Stimulated activated CD4-positive, alpha-beta T cell treated with anti-CD3 and anti-CD28 coated beads, Interleukin-1b, Interleukin-23, amount 100 ng/mL, for 4 hours (primary cell): ENCODE data around the gene TPRG1L.
"Not testable (repeated sequence)": the region's sequence is repeated elsewhere in the genome, so short reads cannot be mapped to it uniquely, and the experiment has no call there.

Experiments
- DNase-seq, 2 donors: peaks; one replicate each; pipeline ENCODE4 v3.0.0-alpha.2; 2020; ENCODE audit warnings: low read depth in 2 of 2

TPRG1L gene

DNA sequence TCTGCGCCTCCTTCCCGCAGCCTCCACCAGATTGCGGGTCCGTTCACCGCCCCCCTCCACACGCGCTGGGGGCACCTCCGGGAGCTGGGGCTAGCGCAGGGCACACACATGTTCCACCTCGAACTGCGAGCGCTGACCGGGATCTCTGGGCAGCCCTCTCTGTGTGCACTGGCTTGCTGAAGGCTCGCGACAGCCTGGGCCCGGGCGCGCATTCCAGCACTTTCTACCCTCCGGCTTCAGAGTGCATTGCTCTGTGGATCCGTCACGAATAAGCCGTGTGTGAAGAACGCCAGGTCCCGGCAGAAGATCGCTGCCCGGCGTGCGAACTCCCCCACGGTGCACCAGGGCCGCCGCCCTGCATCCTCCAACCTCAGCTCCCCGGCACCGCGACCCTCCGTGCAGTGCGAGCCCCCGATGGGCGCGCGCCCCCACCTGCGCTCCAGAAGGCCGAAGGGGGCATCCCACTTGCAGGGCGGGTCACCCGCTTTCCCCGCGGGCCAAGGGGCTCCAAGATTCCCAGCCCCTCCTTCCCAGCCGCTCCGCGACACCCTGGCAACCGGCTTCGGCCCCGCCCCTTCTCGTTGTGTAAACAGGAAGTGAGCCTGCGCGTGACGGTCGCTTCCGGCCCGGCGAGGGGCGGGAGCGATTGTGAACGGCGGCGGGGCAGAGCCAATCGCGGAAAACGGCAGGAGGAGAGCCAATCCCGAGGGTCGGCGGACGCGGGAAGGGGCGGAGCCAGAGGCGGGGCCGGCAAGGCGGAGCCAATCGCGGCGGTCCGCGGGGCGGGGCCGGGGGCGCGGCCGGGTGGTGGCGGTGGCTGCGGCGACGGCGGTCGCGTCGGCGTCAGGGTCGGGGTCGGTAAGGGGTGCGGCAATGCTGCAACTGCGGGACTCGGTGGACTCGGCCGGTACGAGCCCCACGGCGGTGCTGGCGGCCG lies at the start of gene TPRG1L:
Gene TPRG1L (plus strand): TSS at position 816 of the 937 bp plus-strand sequence. CDS start 58 bp downstream, at position 874.
- peak; percentile 97 to 98 for DNase-seq

DNA sequence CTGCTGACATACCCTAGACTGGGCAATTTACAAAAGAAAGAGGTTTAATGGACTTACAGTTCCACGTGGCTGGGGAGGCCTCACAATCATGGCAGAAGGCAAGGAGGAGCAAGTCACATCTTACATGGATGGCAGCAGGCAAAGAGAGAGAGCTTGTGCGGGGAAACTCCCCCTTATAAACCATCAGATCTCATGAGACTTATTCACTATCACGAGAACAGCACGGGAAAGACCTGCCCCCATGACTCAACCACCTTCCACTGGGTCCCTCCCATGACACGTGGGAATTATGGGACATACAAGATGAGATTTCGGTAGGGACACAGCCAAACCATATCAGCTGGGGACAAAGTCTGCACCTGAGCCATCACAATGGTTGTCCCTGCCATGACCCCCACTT lies 49.3 kb upstream of the TPRG1L start:
- DNase-seq, result not testable (repeated sequence)

DNA sequence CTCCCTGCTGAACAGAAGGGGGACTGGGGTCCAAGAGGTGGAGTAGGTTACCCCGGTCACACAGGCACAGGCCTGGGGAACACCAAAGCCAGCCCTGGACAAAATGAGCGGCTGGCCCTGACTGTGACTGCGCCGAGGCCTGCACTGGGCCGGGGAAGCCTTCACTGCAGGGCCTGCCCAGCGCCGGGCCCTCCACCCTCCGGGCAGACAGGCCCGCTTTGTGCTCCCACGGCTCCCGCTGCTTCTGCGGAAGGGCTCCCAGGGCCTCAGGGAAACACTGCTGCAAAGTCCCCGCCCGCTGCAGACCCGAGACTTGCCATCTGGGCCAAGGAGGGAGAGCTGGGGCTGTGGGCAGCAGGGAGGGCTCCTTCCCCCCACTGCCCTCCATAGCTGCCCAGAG lies 48.8 kb upstream of the TPRG1L start:
- no peak for DNase-seq

DNA sequence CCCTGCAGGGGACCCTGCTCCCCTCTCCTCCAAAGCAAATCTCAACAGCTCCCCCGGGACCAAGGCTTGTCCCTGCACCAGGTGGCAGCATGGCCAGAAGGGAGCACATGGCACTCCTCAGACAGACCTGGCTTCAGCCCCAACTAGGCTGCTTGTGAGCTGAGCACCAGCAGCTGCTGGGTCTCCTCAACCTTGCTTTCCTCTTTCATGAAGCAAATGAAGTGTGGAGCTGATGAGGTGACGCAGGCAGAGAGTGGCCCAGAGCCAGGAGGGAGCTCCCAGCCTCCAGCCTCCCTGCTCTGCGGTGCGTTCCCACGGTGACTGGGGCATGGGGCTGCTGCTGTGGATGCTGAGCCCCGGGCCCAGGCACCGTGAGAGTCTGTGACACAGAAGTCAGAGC lies 47.5 kb upstream of the TPRG1L start:
- no peak for DNase-seq

DNA sequence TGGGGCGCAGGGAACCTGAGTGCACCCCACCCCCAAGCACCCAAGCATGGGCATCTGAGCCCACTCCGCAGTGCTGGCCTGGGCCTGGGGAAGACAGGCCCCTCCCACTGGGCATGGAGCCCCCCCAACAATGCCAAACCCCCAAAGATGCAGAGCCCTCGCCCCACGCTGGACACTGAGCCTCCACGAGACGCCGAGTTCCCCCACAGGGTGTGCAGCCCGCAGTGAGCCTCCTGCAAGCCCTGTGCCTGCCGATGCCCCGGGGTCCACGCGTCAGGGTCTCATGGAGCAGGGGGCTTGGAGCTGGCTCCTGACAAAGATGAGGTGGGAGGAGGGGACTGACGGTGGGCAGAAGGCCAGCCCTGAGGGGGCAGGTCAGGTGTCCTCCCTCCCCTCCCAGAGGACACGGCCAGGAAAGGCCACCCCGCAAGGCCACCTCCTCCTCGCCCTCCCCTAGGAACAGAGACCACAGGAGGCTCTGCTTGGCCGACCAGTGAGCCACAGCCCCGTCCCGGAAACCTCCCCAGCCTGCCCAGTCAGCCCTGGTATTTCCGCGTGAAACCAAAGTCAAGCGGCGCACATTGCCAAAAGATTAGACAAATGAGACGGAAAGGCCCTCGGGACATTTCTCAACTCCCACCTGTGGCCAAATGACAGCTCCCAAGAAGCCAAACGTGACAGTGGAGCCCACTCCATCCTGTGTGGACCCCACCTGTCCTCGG lies 46.9 kb upstream of the TPRG1L start:
- no peak for DNase-seq

DNA sequence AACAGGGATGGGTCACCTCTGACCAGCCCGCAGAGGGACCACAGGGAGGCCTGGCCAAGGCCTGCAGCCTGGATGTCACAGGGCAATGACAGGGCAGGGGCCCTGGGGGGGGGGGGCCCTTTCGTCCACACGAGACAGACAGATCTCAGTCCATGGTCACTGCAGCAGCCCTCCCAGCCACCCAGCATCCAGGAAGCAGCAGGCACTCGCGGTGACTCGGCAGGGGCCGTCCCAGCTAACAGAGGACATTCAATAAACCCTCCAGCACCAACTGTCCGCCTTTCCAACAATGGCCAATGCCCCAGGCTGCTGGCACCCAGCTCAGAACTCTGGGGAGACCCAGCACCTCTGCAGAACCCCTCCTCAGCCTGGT lies 46.4 kb upstream of the TPRG1L start:
- DNase-seq, result no peak

DNA sequence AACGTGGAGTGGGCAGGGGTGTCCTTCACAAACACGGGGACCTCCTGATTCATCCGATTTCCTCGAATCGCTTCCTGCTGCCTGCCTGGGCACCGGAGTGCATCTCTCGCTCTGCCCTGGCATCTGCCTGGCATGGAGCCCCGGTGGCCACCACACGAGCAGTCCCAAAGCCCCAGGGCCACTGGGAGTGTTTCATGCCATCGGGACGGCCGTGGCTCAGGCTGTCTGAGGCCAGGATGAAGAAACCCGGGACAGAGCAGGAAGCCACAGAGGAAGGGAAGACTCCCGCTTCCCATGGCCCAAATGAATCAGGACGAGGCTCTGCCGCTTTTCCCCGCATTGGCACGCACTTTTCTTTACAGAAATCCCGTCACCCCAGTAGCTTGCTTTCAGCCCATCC lies 45.9 kb upstream of the TPRG1L start:
- DNase-seq, result no peak

DNA sequence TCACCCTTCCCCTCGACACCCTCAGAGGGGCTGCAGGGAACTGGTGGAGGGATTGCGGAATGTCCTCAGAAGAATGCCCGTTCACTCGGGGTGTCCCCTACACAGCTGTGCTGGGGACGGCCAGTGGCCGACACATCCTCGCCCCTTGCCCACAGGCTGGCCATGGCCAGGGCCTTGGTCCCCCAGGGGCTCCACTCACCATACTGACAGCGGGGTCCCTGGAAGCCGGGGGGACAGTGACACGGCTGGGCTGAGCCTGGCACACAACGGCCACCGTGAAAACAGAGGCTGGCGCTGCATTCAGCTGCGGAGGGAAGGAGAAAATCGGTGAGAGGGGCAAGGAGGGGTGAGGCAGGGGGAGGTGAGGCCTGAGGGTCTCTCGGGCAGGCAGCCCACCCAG lies 45.2 kb upstream of the TPRG1L start:
- DNase-seq, result no peak

DNA sequence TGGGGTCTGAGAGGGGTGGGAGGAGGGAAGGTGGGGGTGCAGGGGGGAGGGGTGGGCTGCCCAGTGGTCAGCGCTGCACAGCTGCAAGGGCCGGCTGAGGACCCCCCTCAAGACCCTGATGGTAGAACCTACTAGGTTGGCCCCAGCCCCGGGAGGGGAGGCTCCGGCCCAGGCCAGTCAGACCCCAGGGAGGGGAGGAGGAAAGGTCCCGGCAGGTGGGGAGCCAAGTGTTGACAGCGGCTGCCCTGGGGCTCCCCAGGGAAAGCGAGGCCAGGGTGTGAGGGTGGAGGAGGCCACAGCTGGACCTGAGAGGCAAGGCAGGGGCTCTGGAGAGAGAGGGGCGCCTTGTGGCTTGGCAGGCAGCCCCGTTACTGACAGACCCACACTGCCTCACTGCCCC lies 44.6 kb upstream of the TPRG1L start:
- DNase-seq, result no peak

DNA sequence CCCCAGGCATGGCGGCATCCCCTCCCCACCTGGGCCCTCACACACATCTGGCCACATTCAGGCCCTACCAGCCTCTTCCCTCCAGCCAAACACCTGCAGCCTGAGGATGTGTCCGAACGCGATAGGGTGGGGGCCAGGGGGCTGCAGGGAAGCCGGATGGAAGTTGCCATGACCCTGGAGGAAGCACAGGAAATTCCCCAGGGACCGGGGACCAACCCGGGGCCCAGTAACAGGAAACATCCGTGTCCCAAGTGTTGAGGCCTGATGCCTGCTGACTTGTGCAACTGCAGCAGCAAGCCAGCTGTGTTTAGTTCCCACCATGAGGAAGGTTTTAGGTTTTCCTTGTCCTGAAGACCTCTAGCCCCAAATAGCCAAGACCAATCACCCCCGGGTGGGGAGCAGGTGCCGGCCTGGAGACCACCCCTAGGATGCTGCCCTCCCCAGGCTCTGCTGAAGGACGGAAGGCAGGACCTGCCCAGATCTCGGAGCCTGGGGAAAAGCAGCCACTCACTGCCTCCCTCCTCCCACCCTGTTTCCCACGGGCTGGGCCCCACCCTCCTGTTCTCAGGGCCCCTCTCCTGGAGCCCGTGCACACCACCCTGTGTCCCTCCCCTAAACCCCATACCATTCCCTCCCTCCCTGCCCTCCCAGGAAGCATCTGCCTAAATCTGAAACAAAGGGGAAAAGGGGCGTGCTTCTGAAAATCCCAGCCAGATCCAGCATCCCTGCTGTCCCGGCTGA lies 43.3 kb upstream of the TPRG1L start:
- no peak for DNase-seq

DNA sequence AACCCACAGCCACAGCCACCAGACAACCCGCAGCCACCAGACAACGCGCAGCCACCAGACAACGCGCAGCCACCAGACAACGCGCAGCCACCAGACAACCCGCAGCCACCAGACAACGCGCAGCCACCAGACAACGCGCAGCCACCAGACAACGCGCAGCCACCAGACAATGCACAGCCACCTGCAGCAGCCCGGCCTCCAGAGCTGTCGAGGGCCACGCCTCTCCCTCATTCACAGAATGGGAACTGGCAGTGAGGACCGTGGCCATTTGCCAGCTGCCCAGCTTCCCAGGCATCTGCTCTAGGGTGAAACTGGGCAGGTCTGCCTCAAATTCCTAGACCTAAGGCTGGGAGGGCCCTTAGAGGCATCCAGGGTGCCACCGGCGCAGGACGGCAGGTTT lies 41.1 kb upstream of the TPRG1L start:
- DNase-seq, result not testable (repeated sequence)

DNA sequence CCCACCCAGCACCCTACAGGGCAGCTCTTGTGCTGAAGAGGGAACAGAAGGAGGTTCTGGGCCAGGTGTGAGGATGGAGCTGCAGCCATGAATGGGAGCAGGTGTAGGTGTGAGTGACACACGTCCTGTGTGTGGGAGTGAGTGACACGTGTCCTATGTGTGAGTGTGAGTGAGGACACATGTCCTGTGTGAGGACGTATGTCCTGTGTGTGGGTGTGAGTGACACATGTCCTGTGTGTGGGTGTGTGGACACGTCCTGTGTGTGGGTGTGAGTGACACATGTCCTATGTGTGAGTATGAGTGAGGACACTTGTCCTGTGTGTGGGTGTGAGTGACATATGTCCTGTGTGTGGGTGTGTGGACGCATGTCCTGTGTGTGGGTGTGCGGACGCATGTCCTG lies 39.9 kb upstream of the TPRG1L start:
- DNase-seq, result peak in 1 of 2 donors; percentile 24

DNA sequence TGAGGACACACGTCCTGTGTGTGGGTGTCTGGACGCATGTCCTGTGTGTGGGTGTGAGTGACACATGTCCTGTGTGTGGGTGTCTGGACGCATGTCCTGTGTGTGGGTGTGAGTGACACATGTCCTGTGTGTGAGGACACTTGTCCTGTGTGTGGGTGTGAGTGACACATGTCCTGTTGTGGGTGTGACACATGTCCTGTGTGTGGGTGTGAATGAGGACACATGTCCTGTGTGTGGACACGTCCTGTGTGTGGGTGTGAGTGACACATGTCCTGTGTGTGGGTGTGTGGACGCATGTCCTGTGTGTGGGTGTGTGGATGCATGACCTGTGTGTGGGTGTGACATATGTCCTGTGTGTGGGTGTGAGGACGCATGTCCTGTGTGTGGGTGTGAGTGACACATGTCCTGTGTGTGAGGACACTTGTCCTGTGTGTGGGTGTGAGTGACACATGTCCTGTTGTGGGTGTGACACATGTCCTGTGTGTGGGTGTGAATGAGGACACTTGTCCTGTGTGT lies 39.4 kb upstream of the TPRG1L start:
- not testable (repeated sequence) for DNase-seq

DNA sequence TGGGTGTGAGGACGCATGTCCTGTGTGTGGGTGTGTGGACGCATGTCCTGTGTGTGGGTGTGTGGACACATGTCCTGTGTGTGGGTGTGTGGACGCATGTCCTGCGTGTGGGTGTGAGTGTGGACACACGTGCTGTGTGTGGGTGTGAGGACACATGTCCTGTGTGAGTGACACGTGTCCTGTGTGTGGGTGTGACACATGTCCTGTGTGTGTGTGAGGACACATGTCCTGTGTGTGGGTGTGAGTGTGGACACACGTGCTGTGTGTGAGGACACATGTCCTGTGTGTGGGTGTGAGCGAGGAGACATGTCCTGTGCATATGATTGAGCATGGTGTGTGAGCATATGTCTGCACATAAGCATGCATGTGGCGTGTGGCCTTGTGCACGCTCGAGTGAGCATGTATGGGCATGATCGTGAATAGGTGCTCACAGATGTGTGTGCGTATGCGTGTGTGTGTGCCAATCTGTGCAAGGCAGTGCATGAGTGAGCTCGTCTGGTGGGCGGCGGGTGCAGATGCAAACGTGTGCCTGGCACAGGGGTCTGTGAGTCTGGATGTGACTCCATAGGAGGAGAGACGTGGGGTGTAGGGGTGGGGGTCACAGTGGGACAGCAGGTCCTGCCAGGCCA lies 38.8 kb upstream of the TPRG1L start:
- no peak for DNase-seq

DNA sequence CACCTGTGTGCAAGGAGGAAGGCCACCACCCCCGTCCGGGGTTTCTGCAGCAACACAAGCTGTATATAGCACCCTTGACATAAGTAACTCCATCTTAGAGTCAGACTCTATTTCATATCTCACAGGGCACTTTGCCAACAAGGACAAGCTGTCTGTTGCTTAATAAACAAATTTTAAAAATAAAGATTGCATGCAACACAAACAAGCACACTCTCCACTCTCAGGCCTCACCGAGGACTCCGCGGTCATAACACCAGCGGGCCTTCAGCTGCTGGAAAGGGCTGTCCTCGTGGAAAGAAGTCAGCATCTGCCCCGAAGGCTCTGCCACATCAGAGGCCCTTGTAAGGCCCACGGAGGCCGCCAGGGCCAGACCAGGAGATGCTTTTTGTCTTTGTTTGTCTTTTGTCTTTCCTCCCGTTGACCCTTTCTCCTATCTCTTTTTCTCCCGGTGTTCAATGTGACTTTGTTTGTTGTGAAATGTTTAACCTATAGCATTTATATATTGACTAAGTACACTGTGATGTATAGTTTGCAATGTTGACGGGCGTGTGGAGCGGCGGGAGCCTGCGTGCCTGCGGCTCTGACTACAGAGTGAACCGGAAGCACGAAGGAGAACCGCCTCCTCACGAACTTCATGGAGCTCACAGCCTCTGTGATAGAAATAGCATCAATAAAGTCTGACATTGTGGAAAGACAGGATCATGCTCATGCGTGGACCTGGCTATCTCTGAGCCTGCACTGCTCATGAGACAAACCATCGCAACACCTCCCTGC lies 37.6 kb upstream of the TPRG1L start:
- no peak for DNase-seq

DNA sequence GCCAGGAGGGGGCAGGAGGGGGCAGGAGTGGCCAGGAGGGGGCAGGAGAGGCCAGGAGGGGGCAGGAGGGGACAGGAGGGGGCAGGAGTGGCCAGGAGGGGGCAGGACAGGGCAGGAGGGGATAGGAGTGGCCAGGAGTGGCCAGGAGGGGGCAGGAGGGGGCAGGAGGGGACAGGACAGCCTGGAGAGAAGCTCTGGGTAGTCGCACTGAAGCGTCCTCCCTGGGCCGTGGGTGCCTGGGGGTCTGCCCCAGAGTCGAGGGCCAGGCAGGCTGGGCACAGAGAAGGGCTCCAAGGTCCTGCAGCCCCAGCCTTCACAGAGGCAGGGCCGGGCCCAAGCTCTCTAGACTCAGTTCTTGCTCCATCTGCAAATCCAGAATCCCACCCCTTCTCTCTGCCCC lies 36.4 kb upstream of the TPRG1L start:
- no peak for DNase-seq

DNA sequence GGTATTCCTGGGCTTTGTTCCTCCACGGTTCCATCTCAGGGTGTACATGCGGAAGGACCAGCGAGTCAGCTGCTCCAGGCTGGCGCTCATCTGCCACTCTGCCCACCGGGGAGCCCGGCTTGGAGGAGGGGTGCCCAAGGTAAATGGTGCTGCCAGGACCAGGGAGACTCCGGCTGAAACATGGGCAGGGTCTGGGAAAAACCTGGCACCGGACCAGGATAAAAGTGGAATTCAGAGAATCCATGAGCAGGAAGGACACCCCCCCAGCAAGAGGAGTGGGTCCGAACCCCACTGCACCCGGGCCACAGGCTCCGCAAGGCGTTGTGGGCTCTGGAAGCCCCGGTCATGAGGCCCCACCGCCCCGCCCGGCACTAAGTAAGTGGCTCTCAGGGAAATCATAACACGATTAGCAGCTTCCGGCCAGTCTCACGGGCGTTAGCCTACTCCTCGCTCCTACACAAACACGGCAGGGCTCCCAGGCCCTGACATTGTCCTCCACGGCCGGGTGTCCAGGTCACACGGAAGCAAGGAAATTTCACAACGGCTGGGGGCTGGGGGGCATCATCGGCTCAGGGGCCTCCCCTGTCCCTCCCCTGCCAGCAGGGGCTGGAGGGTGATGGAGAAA lies 34.6 kb upstream of the TPRG1L start:
- no peak for DNase-seq

DNA sequence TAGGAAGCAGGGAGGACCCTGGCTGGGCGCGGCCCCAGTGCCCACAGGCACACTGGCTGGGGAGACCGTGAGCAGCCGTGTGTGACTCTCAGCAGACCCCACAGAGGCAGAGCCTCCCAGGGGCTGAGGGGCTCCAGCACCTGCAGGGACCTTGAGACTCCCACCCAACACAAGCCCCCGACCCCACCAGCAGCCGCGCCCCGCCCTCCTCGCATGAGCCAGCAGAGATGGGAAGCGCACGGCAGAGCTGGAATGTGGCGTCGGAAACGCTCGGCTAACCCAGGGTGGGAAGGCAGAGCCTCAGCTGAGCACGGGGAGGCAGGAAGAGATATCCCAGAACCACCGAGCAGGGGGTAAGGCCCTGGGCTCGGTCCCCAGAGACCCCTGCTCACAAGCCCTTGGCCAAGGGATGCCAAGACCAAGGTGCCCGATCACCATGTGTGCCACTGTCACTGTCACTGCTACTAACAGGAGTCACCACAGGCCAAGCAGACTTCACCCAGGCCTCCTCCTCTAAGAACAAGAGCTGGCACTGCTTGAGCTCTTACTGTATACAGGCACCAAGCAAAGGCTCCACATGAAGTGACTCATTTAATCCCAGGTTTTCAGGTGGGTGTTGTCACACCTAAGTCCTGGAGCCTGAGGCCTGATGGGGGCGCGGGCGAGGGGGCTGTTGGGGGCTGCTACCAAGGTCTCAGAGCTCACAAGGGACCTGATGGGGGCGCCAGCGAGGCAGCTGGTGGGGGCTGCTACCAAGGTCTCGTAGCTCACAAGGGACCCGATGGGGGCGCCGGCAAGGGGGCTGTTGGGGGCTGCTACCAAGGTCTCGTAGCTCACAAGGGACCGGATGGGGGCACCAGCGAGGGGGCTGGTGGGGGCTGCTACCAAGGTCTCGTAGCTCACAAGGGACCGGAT lies 33.6 kb upstream of the TPRG1L start:
- DNase-seq, result no peak

DNA sequence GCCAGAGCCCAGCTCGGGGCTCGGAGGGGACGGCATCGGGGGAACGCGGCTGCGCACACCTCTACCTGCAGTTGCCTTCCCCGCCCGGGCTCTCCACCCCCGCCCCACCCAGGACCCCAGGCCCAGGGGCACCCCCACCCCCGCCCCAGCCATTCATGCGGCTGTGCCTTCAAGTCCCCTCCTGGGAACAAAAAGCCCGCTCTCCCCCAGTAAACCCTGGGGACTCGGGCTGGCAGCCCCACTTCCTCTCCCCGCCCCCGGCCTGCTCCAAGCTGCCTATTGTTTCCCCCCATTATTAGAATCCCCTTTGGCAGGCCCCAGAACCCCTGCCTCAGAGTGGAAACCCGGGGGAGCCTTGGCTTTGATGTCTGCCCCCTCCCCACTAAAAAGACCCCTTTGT lies 31.5 kb upstream of the TPRG1L start:
- DNase-seq, result no peak
